ENCODE data around the gene AUTS2. TPM values are rescaled to one million over a fixed set of nuclear protein-coding genes. Genes with fewer than 3 reads are reported as not detected.
A peak's percentile ranks its signal among the peaks of the same experiment; 100 is the strongest.

Gene AUTS2
- total RNA-seq, 1 experiment from 2014 or later = 30.1 TPM

DNA sequence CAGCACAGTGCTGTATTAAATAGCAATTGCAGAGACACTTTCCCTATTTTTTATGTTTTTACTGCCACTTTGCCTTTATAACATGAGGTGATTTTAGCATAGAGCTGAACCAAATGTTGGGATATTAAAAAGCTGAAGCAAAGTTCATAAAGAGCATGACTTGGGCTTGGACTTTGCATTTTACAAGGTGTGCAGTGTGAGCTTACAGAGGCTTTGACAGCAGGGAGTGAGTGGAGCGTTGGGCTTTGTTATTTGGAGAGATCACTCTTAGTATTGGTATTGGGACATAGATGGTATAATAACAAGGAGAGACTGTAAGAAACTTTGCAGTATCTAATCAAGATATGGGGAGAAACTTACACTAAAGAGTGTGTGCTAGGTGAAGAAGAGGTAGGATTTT is 449.1 kb downstream of the AUTS2 start:
- DNase-seq = no peak
- H3K27ac ChIP-seq = no peak overlapping the region
- no peaks in the 10 kb centered on the region for H3K9me3 ChIP-seq (replicated peaks)
- H3K27me3 ChIP-seq = no peaks in the 10 kb centered on the region
- H3K4me3 ChIP-seq = no peak overlapping the region
- H3K36me3 ChIP-seq = no peaks in the 10 kb centered on the region
- peaks cover 28% of the 10 kb centered on the region for H3K4me1 ChIP-seq

GRCh38 chr7:70047891-70048448 is 449.7 kb downstream of the AUTS2 start:
- Histone ChIP-seq H3K27me3 (no peaks in the 10 kb centered on the region), H3K4me1 (peaks cover 28% of the 10 kb centered on the region), H3K9me3 (replicated peaks) (no peaks in the 10 kb centered on the region), H3K36me3 (no peaks in the 10 kb centered on the region), H3K27ac (peak overlapping the region; percentile 21; the same call in 1 of the 2 replicates), H3K4me3 (no peak overlapping the region)
- DNase-seq = peak; percentile 17 to 55

GRCh38 chr7:70051726-70052125 is 453.5 kb downstream of the AUTS2 start:
- H3K4me3 ChIP-seq = no peak overlapping the region
- DNase-seq = peak in 1 of 2 experiments; percentile 22
- peaks cover 38% of the 10 kb centered on the region for H3K4me1 ChIP-seq
- H3K36me3 ChIP-seq = no peaks in the 10 kb centered on the region
- H3K27me3 ChIP-seq = no peaks in the 10 kb centered on the region
- H3K27ac ChIP-seq = peak overlapping the region; percentile 13; the same call in 1 of the 2 replicates
- H3K9me3 ChIP-seq (replicated peaks) = no peaks in the 10 kb centered on the region; the same call in none of the 2 replicates

- Histone ChIP-seq H3K9me3 (replicated peaks) (no peaks in the 10 kb centered on the region; the same call in none of the 2 replicates), H3K4me3 (no peak overlapping the region), H3K36me3 (no peaks in the 10 kb centered on the region), H3K27me3 (no peaks in the 10 kb centered on the region), H3K27ac (peak overlapping the region; percentile 13; the same call in 1 of the 2 replicates), H3K4me1 (peaks cover 38% of the 10 kb centered on the region)
- peak in 1 of 2 experiments; percentile 38 for DNase-seq
These were observed 454.4 kb downstream of the AUTS2 start for GRCh38 chr7:70052691-70053090.

DNA sequence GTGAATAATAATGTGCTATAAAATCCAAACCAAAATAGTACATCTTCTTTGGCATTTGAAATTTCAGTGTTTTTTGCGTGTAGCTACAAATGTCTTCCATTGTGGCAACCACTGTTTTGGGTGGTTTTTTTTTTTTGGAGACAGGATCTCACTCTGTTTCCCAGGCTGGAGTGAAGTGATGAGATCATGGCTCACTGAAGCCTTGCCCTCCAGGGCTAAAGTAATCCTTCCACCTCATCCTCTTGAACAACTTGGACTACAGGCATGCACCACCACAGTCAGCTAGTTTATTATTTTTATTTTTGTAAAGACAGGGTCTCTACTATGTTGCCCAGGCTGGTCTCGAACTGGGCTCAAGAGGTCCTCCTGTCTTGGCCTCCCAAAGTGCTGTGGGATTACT is 455.1 kb downstream of the AUTS2 start:
- no peak overlapping the region for H3K4me3 ChIP-seq
- peaks cover 33% of the 10 kb centered on the region for H3K4me1 ChIP-seq
- H3K27me3 ChIP-seq = no peaks in the 10 kb centered on the region
- H3K36me3 ChIP-seq = no peaks in the 10 kb centered on the region
- no peaks in the 10 kb centered on the region; the same call in none of the 2 replicates for H3K9me3 ChIP-seq (replicated peaks)
- H3K27ac ChIP-seq = peak overlapping the region; percentile 13; the same call in 1 of the 2 replicates
- peak; percentile 27 to 60 for DNase-seq

DNA sequence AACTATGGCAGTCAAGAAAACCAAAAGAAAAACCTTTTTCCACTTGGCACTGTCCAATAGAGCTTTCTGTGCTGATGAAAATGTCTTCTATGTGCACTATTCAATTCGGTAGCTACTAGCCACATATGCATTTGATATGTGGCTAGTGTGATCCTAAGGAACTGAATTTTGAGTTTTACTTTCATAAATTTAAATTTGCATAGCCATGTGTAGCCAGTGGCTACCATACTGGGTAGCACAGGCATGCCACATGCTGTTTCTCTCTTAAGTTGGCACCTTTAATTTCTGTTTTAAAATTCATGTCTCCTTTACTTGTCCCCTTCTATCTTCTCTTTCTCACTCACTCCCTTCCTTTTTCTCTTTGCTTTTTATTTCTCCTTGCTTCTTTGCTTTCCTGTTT is 455.7 kb downstream of the AUTS2 start:
- peaks cover 32% of the 10 kb centered on the region for H3K4me1 ChIP-seq
- no peak overlapping the region for H3K4me3 ChIP-seq
- no peak overlapping the region; the same call in 1 of the 2 replicates for H3K27ac ChIP-seq
- no peaks in the 10 kb centered on the region for H3K27me3 ChIP-seq
- no peaks in the 10 kb centered on the region; the same call in none of the 2 replicates for H3K9me3 ChIP-seq (replicated peaks)
- no peaks in the 10 kb centered on the region for H3K36me3 ChIP-seq
- DNase-seq = no peak

DNA sequence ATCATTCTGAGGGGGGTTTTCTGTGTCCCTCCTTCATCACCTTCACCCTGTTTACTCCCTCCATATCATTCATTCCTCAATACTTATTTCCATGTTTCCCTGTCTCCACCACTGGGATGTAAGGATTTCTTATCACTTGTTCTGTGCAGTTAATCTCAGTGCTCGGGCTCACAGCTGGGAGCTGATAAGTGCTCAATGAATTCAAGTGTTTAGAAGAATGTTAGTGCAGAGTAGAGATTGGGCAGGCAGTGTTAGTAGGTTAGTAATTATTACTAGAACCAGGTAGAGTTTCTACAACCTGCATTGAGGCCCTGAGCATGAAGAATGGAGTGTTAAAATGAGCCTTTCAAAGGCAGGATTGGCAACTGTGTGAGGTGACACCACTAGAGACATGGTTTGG is 458.1 kb downstream of the AUTS2 start:
- no peak for DNase-seq
- H3K27ac ChIP-seq = no peak overlapping the region
- no peaks in the 10 kb centered on the region for H3K27me3 ChIP-seq
- H3K4me3 ChIP-seq = no peak overlapping the region
- H3K36me3 ChIP-seq = no peaks in the 10 kb centered on the region
- peaks cover 29% of the 10 kb centered on the region for H3K4me1 ChIP-seq
- no peaks in the 10 kb centered on the region; the same call in none of the 2 replicates for H3K9me3 ChIP-seq (replicated peaks)

- Histone ChIP-seq H3K9me3 (replicated peaks) (no peaks in the 10 kb centered on the region; the same call in 1 of the 2 replicates), H3K27ac (no peak overlapping the region), H3K4me3 (no peak overlapping the region), H3K4me1 (peaks cover 23% of the 10 kb centered on the region), H3K27me3 (no peaks in the 10 kb centered on the region), H3K36me3 (no peaks in the 10 kb centered on the region)
- no peak for DNase-seq
These were observed 462.2 kb downstream of the AUTS2 start for GRCh38 chr7:70060298-70061068.

- DNase-seq = peak in 1 of 2 experiments; percentile 56
- Histone ChIP-seq H3K4me3 (no peak overlapping the region), H3K9me3 (replicated peaks) (no peaks in the 10 kb centered on the region), H3K27me3 (no peaks in the 10 kb centered on the region), H3K36me3 (no peaks in the 10 kb centered on the region), H3K27ac (peak overlapping the region; percentile 34), H3K4me1 (peaks cover 23% of the 10 kb centered on the region)
These were observed 465.1 kb downstream of the AUTS2 start for GRCh38 chr7:70063371-70063770.

DNA sequence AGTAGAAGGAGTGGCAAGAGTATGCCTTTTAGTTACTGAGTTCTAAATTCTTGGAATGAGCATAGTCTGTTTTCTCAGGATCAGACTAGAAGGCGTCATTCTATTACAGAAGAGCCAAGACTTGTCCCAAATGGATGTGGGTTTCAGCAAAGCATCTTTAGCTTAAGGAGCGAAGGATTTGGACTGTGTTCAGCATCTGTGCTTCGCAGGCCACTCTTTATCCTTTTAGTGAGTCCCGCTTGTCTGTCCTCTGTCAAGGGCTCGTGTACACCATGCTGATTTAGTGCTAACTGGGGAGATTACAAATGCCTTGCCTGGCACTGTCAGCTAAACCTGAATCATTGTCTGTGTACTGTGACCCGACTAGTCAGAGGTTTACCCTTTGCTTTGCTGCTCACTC is 465.7 kb downstream of the AUTS2 start:
- no peak for DNase-seq

DNA sequence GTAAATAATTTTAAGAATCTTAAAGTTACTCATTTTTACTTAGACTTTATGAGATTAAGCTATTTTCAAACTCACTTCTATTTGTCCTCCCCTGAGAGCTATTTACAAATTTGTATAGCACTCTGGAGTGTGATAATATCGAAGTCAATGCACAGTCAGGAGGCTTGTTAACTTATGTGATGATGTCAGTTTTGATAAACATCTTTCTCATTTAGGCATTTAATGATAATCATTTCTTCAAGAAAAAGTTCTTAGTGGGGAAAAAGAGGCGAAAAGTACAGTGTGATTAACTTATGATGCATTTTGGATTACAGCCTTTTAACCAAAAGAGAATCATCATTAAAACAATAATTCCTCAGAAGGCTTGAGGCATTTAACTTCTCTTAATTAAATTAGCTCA is 468.6 kb downstream of the AUTS2 start:
- Histone ChIP-seq H3K4me1 (peaks cover 36% of the 10 kb centered on the region), H3K36me3 (no peaks in the 10 kb centered on the region), H3K27me3 (no peaks in the 10 kb centered on the region), H3K27ac (no peak overlapping the region), H3K4me3 (no peak overlapping the region), H3K9me3 (replicated peaks) (no peaks in the 10 kb centered on the region)
- no peak for DNase-seq

More for the DNA sequence above, 465.7 kb downstream of the AUTS2 start:
- Histone ChIP-seq H3K9me3 (replicated peaks) (no peaks in the 10 kb centered on the region), H3K36me3 (no peaks in the 10 kb centered on the region), H3K27ac (peak overlapping the region; percentile 34), H3K4me1 (peaks cover 25% of the 10 kb centered on the region), H3K27me3 (no peaks in the 10 kb centered on the region), H3K4me3 (no peak overlapping the region)

DNA sequence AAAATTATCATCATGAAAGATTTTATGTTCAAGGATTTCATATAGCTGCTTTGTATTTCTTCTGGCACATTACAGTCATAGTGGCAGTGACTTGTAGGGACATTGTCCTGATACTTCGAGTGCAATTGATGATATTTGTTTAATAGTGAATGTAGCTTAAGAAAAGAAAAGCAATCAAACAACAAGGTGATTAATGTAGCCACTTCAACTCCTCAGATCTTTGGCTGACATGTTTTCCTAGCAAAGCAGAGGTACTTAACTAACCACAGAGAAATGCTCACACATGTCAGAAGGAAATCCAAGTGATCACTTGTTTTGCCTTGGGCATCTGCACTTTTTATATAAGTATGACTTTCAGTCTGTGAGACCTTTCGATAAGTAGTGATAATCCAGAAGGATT is 470.3 kb downstream of the AUTS2 start:
- no peaks in the 10 kb centered on the region for H3K27me3 ChIP-seq
- H3K27ac ChIP-seq = no peak overlapping the region
- no peaks in the 10 kb centered on the region for H3K9me3 ChIP-seq (replicated peaks)
- DNase-seq = peak in 1 of 2 experiments; percentile 24
- no peaks in the 10 kb centered on the region for H3K36me3 ChIP-seq
- no peak overlapping the region for H3K4me3 ChIP-seq
- peaks cover 30% of the 10 kb centered on the region for H3K4me1 ChIP-seq

GRCh38 chr7:70069977-70070376 is 471.7 kb downstream of the AUTS2 start:
- Histone ChIP-seq H3K4me1 (peaks cover 23% of the 10 kb centered on the region), H3K27ac (no peak overlapping the region), H3K27me3 (no peaks in the 10 kb centered on the region), H3K36me3 (no peaks in the 10 kb centered on the region), H3K9me3 (replicated peaks) (no peaks in the 10 kb centered on the region), H3K4me3 (no peak overlapping the region)
- no peak for DNase-seq

DNA sequence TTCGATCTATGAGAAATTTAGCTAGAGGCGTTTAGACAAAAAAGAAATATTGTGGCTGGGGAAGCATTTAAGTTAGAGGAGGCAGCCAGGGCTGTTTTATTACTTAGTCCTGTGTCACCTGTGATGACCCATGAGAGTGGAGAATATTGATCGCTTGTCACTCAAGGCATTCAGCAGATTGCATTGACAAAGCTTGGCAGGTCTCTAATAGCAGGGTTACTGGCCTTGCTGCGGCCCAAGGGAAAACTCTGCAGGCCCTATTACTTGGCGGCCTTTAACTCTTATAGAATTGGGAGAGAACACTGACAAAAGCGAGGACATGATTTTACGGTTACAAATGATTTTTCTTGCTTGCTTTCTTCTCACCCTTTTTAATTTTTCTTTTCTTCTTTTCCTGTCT is 473.5 kb downstream of the AUTS2 start:
- Histone ChIP-seq H3K4me1 (peaks cover 34% of the 10 kb centered on the region), H3K4me3 (peak overlapping the region; percentile 19), H3K36me3 (no peaks in the 10 kb centered on the region), H3K27me3 (no peaks in the 10 kb centered on the region), H3K9me3 (replicated peaks) (no peaks in the 10 kb centered on the region), H3K27ac (peak overlapping the region; percentile 81)
- DNase-seq = peak in 1 of 2 experiments; percentile 48

- peak overlapping the region; percentile 81 for H3K27ac ChIP-seq
- peak; percentile 89 to 97 for DNase-seq
These were observed 473.9 kb downstream of the AUTS2 start for GRCh38 chr7:70072220-70072619.

More at GRCh38 chr7:70072220-70072619, 473.9 kb downstream of the AUTS2 start:
- Histone ChIP-seq H3K9me3 (replicated peaks) (no peaks in the 10 kb centered on the region), H3K27me3 (no peaks in the 10 kb centered on the region), H3K4me3 (peak overlapping the region; percentile 19), H3K4me1 (peaks cover 38% of the 10 kb centered on the region), H3K36me3 (no peaks in the 10 kb centered on the region)

Data from SJCRH30 (cell line).